ENCODE results near the gene GJA3.

Gene GJA3

GRCh38 chr13:20126541-20127261, 34.2 kb downstream of the GJA3 start:
- no peak for DNase-seq

GRCh38 chr13:20125783-20126165, 35.1 kb downstream of the GJA3 start:
- DNase-seq = no peak

GRCh38 chr13:20125129-20125782, 35.6 kb downstream of the GJA3 start:
- no peak for DNase-seq

DNA sequence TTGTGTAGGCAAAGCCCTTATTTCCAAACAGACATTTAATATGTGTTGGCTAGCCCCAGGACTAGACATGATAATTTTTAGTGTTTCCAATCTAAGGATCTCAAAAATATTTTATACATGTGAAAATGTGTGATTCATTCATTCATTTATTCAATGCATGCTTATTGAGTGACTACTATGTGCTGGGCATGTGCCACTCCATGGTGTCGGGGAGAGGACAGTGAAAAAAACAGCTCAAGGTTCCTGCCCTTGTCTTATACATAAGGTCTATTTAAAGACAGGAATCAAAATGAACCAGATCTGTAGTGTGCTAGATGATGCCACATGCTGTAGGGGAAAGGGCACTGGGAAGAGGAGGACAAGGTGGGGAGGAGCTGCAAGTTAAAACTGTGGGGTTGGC, 36.5 kb downstream of the GJA3 start:
- no peak for DNase-seq

DNA sequence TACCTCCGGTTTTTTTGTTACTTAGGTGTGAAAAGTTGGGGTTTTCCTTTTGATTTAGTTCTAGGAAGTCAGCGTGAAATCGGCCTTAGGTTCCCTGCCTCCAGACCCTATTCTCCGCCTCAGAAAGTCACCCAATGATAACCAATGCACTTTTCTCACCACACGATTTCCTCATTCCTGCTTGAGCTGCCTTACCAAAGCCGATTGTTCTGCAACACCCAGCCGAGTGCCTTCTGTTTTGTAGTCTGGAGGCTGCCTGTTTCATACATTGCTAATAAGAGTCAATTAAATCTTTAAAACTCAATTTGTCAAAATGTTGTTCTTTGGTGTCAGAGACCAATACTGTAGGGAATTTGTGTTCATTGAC, 39.7 kb downstream of the GJA3 start:
- DNase-seq = no peak

GRCh38 chr13:20119960-20120359, 40.9 kb downstream of the GJA3 start:
- DNase-seq = no peak

GRCh38 chr13:20118268-20119140, 42.3 kb downstream of the GJA3 start:
- DNase-seq = no peak

DNA sequence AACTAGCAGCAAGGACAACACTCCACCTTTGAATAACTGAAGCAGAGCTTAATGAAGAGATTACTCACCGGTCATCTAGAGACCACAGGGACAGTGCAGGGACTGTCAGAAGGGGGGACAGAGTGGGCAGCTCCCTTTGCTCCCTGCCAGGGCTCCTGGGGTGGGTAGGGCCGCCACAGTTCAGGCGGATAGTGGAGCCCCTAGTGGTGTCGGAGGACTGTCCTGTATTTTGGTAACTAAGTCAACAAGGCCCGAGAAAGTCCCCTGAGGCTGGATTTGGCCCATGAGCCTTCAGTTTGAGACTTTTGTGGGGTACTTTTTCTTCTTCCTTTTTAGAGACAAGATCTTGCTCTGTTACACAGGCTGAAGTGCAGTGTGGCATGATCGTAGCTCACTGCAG, 44.6 kb downstream of the GJA3 start:
- no peak for DNase-seq

- no peak for DNase-seq
Observed at GRCh38 chr13:20114066-20114610, 46.7 kb downstream of the GJA3 start.

- DNase-seq = no peak
Observed at GRCh38 chr13:20109037-20109436, 51.8 kb downstream of the GJA3 start.

- no peak for DNase-seq
Observed at GRCh38 chr13:20106742-20107141, 54.1 kb downstream of the GJA3 start.

DNA sequence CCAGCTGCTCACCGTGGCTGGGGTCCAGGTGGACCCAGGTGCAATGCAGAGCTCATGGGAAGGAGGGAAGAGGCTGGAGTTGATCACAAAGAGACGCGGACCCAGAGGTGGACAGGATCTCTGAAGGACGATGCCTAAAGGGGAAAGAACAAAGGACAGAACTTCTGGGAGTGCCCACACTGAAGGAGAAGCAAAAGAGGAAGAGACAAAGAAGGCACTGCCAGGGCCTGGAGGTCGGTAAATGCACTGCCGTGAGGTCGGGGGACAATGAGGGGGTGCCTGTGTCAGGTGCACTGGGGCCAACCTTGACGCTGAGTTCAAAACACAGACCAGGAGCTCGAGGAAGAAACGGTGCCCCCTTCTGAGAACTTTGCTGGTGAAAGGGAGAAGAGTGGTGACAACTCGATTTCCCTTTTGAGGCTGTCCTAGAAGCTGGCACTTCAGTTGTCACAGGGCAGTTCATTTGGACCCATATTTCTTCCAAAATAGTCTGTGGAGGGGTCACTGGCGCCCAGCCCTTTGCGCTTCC, 55.6 kb downstream of the GJA3 start:
- no peak for DNase-seq

DNA sequence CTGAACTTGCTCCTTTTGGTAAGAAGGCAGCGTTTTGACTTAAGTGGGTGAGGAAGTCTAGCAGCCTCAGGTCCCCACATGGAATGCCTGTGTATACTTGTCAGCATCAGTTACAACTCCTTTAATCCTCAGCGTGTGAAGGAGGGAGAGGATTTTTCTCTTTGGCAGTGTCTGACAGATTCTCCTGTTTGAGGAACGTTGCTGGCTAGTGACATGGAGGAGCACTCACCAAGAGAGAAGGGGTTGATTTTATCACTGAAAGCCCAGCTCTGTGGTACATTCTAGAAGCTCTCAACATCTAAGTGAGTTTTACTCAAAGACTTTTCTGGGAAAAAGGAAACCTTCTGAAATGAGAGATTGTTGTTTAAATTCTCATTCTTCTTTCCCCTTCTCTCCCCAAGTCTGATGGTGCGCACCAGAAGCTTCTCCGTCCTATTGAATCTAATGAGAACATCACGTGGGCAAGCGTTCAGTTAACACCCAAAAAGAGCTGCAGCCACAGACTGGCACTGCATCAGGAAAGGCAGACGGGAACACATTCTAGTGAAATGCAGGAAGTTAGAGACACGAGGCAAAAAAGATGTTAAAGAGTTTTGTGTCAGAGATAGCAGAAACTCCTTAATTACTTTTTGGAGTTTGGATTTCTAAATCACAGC, 58.2 kb downstream of the GJA3 start:
- no peak for DNase-seq

DNA sequence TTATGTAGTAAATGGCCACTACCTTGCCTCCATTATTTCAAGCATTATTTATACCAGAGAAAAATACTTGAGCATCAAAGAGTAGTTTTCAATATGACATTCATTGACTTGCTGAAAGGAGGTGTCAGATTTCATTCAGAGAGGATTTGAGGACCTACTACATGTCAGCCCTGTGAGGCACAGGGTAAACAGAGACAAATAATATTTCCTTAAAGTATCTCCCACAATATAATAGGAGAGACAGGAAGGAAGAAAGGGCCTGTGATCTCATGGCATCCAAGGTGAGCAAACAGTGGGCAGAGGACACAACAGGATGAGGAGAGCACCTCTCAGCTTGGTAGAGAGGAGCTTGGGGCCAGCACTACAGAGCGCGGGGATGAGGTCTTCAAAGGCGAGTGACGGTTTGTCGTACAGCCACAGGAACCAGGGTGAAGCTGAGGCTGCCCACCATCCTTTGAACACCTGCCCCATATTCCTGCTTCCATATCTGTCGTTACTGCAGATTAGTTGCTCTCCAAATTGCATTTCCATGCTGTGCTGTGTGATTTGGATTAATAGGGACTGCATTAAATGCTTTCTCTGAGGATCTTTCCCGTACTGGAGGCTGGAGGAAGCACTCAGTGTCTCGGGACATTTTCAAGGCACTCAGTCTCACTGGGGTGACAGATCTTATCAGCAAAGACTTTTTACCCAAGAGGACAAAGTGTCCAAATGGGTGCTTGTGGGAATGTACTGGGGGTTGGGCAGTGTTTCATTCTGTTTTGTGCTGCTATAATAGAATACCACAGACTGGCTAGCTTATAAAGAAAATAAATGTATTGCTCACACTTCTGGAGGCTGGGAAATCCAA, 59.2 kb downstream of the GJA3 start:
- no peak for DNase-seq

DNA sequence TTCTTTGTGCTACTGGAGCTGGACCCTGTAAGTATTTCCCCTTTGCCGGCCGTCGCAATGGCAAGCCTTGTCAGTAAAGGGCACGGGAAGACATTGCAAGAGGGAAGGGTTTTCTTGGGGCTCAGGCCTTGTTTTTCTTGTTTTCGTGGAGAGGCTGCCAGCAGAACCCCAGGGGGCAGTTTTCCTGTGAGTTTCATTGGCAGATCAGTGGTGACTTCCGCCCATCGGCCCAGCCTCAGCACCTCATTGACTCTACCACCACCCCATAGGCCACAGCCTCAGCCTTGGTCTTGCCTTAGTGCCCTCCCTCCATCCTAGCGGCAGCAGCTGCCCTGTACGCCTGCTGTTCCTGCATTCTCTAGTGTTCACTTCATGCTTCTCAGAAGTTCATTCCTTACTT, 61.5 kb downstream of the GJA3 start:
- DNase-seq = no peak

DNA sequence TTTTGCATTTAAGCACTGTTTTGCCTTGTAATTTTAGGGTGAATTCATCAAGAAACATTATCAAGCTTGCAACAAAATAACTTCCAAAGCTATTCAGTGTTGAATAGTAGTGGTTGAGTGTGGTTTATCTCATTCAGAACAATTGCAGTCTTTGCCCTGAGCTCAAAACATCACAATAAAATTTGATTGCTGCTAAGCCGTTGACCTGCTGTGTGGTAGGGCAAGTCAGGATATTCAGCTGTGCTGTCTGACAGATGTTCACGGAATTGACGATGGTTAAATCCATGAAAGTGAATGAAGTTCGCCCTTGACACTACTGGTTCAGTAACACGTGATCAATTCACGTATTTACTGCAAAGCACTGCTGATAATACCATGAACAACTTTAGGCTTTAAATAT, 66.9 kb downstream of the GJA3 start:
- no peak for DNase-seq

GRCh38 chr13:20090349-20090748, 70.5 kb downstream of the GJA3 start:
- DNase-seq = no peak
